Left renal pelvis (tissue), 4 donors: ENCODE data around the gene PLXDC1. TPM values are rescaled to one million over a fixed set of nuclear protein-coding genes. Genes with fewer than 3 reads are reported as not detected.
A peak's percentile ranks its signal among the peaks of the same experiment; 100 is the strongest.
"Not testable (repeated sequence)": the region's sequence is repeated elsewhere in the genome, so short reads cannot be mapped to it uniquely, and the experiment has no call there.

Source experiments
- DNase-seq, 4 donors: peaks; one replicate each; pipeline ENCODE4 v3.0.0-alpha.2; 2013; ENCODE audit warnings: low read depth in 4 of 4, low spot score in 3 of 4
- polyA plus RNA-seq, 4 donors: library from polyadenylated mRNA; unstranded; fragments of 120-200 nt; gene quantifications; one replicate each; pipeline ENCODE4 v1.2.1, GENCODE V29; 2013; ENCODE audit not compliant: insufficient read length in 4 of 4

PLXDC1 gene
- polyA plus RNA-seq, 4 donors: 7.2 to 15.7 (median 8.4) TPM

- no peak for DNase-seq
These were observed 31.6 kb upstream of the PLXDC1 start for GRCh38 chr17:39183045-39183444.

- DNase-seq: no peak
These were observed 29.9 kb upstream of the PLXDC1 start for GRCh38 chr17:39181303-39181702.

- no peak for DNase-seq
These were observed 27.1 kb upstream of the PLXDC1 start for GRCh38 chr17:39178536-39178935.

- no peak for DNase-seq
These were observed 25.8 kb upstream of the PLXDC1 start for GRCh38 chr17:39177256-39177655.

- no peak for DNase-seq
These were observed 24.3 kb upstream of the PLXDC1 start for GRCh38 chr17:39175695-39176093.

- DNase-seq: peak in 1 of 4 donors; percentile 63
These were observed 23.7 kb upstream of the PLXDC1 start for GRCh38 chr17:39174920-39175694.

- no peak for DNase-seq
These were observed 22.3 kb upstream of the PLXDC1 start for GRCh38 chr17:39173526-39174274.

- DNase-seq: no peak
These were observed 21.6 kb upstream of the PLXDC1 start for GRCh38 chr17:39173080-39173479.

- no peak for DNase-seq
These were observed 20.5 kb upstream of the PLXDC1 start for GRCh38 chr17:39171933-39172332.

GRCh38 chr17:39170558-39170957 is 19.1 kb upstream of the PLXDC1 start:
- no peak for DNase-seq

GRCh38 chr17:39170109-39170508 is 18.7 kb upstream of the PLXDC1 start:
- no peak for DNase-seq

- DNase-seq: no peak
These were observed 18.1 kb upstream of the PLXDC1 start for GRCh38 chr17:39169518-39169917.

GRCh38 chr17:39169101-39169500 is 17.7 kb upstream of the PLXDC1 start:
- DNase-seq: no peak

GRCh38 chr17:39168503-39168902 is 17.1 kb upstream of the PLXDC1 start:
- not testable (repeated sequence) for DNase-seq

GRCh38 chr17:39167476-39167875 is 16.0 kb upstream of the PLXDC1 start:
- no peak for DNase-seq

GRCh38 chr17:39166437-39167335 is 15.2 kb upstream of the PLXDC1 start:
- DNase-seq: no peak

- DNase-seq: no peak
These were observed 14.5 kb upstream of the PLXDC1 start, which contains the start of gene ARL5C for GRCh38 chr17:39165841-39166349. ARL5C (minus strand) TSS chr17:39166161; CDS start chr17:39165760, 401 bp downstream.

GRCh38 chr17:39165178-39165840 is 13.9 kb upstream of the PLXDC1 start:
- no peak for DNase-seq

GRCh38 chr17:39164675-39165143 is 13.3 kb upstream of the PLXDC1 start:
- peak; percentile 74 to 79 (median 78) for DNase-seq

- DNase-seq: no peak
These were observed 10.5 kb upstream of the PLXDC1 start for GRCh38 chr17:39161962-39162361.
